Neural progenitor cell (in vitro differentiated cells): ENCODE data around the gene YPEL2. TPM values are rescaled to one million over a fixed set of nuclear protein-coding genes. Genes with fewer than 3 reads are reported as not detected.
"Not testable (repeated sequence)": the region's sequence is repeated elsewhere in the genome, so short reads cannot be mapped to it uniquely, and the experiment has no call there.

Experiments
- DNase-seq: peaks from one replicate; pipeline ENCODE4 v3.0.0-alpha.2; 2016; ENCODE audit warnings: low spot score
- H2AFZ ChIP-seq: fragments of 200-600 bp; sonication (generic); replicated peaks from 2 replicates; pipeline ENCODE4 v1.6.1; 2016; ENCODE audit warnings: antibody characterized with exemption
- H3F3A ChIP-seq: fragments of 200-600 bp; sonication (generic); 2 replicates; pipeline ENCODE4 v1.6.1; 2016; ENCODE audit warnings: antibody characterized with exemption, low read depth
- H3K27ac ChIP-seq: fragments of 200-600 bp; sonication (generic); 2 replicates; pipeline ENCODE4 v1.5.1; 2016; ENCODE audit warnings: mild to moderate bottlenecking
- H3K27me3 ChIP-seq: fragments of 200-600 bp; sonication (generic); 2 replicates; pipeline ENCODE4 v1.6.1; 2016; ENCODE audit warnings: mild to moderate bottlenecking, moderate library complexity
- H3K36me3 ChIP-seq: fragments of 200-600 bp; sonication (generic); 2 replicates; pipeline ENCODE4 v1.5.1; 2016
- H3K4me1 ChIP-seq: fragments of 200-600 bp; sonication (generic); 2 replicates; pipeline ENCODE4 v1.6.1; 2016; ENCODE audit warnings: mixed run types
- H3K4me2 ChIP-seq: fragments of 200-600 bp; sonication (generic); 2 replicates; pipeline ENCODE4 v1.6.1; 2016
- H3K4me3 ChIP-seq: fragments of 200-600 bp; sonication (generic); 2 replicates; pipeline ENCODE4 v1.5.1; 2016
- H3K79me2 ChIP-seq: fragments of 200-600 bp; sonication (generic); 2 replicates; pipeline ENCODE4 v1.6.1; 2016; ENCODE audit warnings: low read depth
- H3K9ac ChIP-seq: fragments of 200-600 bp; sonication (generic); 2 replicates; pipeline ENCODE4 v1.6.1; 2016
- H3K9me3 ChIP-seq: fragments of 200-600 bp; sonication (generic); 2 replicates; pipeline ENCODE4 v1.5.1; 2016; ENCODE audit warnings: low read depth
- H4K20me1 ChIP-seq: fragments of 200-600 bp; sonication (generic); 2 replicates; pipeline ENCODE4 v1.6.1; 2016; ENCODE audit warnings: low read depth
- H3K27ac Mint-ChIP-seq: 3 replicates; pipeline ENCODE4 v1.8.0; 2021; ENCODE audit warnings: mixed read lengths
- H3K27me3 Mint-ChIP-seq: 2 replicates; pipeline ENCODE4 v1.8.0; 2022; ENCODE audit warnings: low read depth, mild to moderate bottlenecking, inconsistent platforms, moderate library complexity, mixed read lengths; ENCODE audit not compliant: insufficient read depth
- H3K36me3 Mint-ChIP-seq: 3 replicates; pipeline ENCODE4 v1.8.0; 2021; ENCODE audit warnings: mixed read lengths
- H3K4me1 Mint-ChIP-seq: 3 replicates; pipeline ENCODE4 v1.8.0; 2021; ENCODE audit warnings: mixed read lengths
- H3K4me3 Mint-ChIP-seq: 3 replicates; pipeline ENCODE4 v1.8.0; 2021; ENCODE audit warnings: mild to moderate bottlenecking, moderate library complexity, mixed read lengths
- H3K9me3 Mint-ChIP-seq: 3 replicates; pipeline ENCODE4 v1.8.0; 2020; ENCODE audit warnings: mixed read lengths
- CTCF ChIP-seq: fragments of 200-600 bp; sonication (generic); IDR thresholded peaks from 2 replicates; pipeline ENCODE4 v1.5.1; 2017; ENCODE audit warnings: antibody characterized with exemption, mild to moderate bottlenecking
- EZH2 ChIP-seq: fragments of 200-600 bp; sonication (generic); IDR thresholded peaks from 2 replicates; pipeline ENCODE4 v1.6.1; 2017; ENCODE audit warnings: antibody characterized with exemption, mild to moderate bottlenecking, moderate library complexity
- EZH2phosphoT487 ChIP-seq: fragments of 200-600 bp; sonication (generic); IDR thresholded peaks from 2 replicates; pipeline ENCODE4 v1.6.1; 2017; ENCODE audit warnings: antibody characterized with exemption
- total RNA-seq: library from RNA; depleted of rRNA; stranded (reverse); fragments of >200 nt; gene quantifications from 2 replicates; pipeline ENCODE4 v1.2.3, GENCODE V29; 2015; ENCODE audit warnings: low replicate concordance

Gene YPEL2
- total RNA-seq, 1 donor from 2014 or later: 38.0 TPM

GRCh38 chr17:59392973-59393679, 61.7 kb downstream of the YPEL2 start:
- no peak overlapping the region for H3K27ac ChIP-seq
- H4K20me1 ChIP-seq: peaks cover under 1% of the 10 kb centered on the region
- no peaks in the 10 kb centered on the region for H3K4me1 ChIP-seq
- peaks cover 10% of the 10 kb centered on the region for H3K9me3 Mint-ChIP-seq
- TF ChIP-seq EZH2 (no peak), EZH2phosphoT487 (no peak), CTCF (no peak)
- no peaks in the 10 kb centered on the region for H3F3A ChIP-seq
- no peaks in the 10 kb centered on the region for H3K79me2 ChIP-seq
- no peak overlapping the region for H3K4me3 Mint-ChIP-seq
- no peaks in the 10 kb centered on the region for H3K36me3 ChIP-seq
- H3K36me3 Mint-ChIP-seq: peaks cover 24% of the 10 kb centered on the region
- no peak overlapping the region for H2AFZ ChIP-seq
- H3K9me3 ChIP-seq: no peaks in the 10 kb centered on the region
- H3K4me2 ChIP-seq: no peak overlapping the region
- no peak for DNase-seq
- no peaks in the 10 kb centered on the region for H3K27me3 ChIP-seq
- H3K9ac ChIP-seq: no peak overlapping the region
- H3K4me1 Mint-ChIP-seq: peaks cover 4% of the 10 kb centered on the region
- peaks cover 9% of the 10 kb centered on the region for H3K27me3 Mint-ChIP-seq
- H3K27ac Mint-ChIP-seq: no peak overlapping the region
- no peak overlapping the region for H3K4me3 ChIP-seq

DNA sequence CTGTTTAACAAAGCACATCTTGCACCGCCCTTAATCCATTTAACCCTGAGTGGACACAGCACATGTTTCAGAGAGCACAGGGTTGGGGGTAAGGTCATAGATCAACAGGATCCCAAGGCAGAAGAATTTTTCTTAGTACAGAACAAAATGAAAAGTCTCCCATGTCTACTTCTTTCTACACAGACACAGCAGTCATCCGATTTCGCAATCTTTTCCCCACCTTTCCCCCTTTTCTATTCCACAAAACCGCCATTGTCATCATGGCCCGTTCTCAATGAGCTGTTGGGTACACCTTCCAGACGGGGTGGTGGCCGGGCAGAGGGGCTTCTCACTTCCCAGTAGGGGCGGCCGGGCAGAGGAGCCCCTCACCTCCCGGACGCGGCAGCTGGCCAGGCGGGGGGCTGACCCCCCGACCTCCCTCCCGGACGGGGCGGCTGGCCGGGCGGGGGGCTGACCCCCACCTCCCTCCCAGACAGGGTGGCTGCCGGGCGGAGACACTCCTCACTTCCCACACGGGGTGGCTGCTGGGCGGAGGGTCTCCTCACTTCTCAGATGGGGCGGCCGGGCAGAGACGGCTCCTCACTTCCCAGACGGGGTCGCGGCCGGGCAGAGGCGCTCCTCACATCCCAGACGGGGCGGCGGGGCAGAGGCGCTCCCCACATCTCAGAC, 62.4 kb downstream of the YPEL2 start:
- not testable (repeated sequence) for H3K27ac ChIP-seq, DNase-seq, H3K4me2 ChIP-seq, H3K79me2 ChIP-seq, H3K27me3 Mint-ChIP-seq, H3K36me3 ChIP-seq, H3F3A ChIP-seq, H4K20me1 ChIP-seq, H3K4me3 Mint-ChIP-seq, H2AFZ ChIP-seq, H3K27me3 ChIP-seq, H3K4me3 ChIP-seq, H3K9me3 Mint-ChIP-seq, H3K27ac Mint-ChIP-seq, H3K9me3 ChIP-seq, H3K4me1 ChIP-seq, H3K9ac ChIP-seq, H3K4me1 Mint-ChIP-seq
- peaks cover 30% of the 10 kb centered on the region for H3K36me3 Mint-ChIP-seq

- no peak overlapping the region for H3K4me3 ChIP-seq
- no peak overlapping the region for H2AFZ ChIP-seq
- H3K4me2 ChIP-seq: no peak overlapping the region
- H3K27ac ChIP-seq: no peak overlapping the region
- peaks cover 25% of the 10 kb centered on the region for H3K4me1 Mint-ChIP-seq
- H3K36me3 ChIP-seq: no peaks in the 10 kb centered on the region
- no peak overlapping the region for H3K4me3 Mint-ChIP-seq
- no peak overlapping the region for H3K27ac Mint-ChIP-seq
- no peaks in the 10 kb centered on the region for H3K27me3 ChIP-seq
- H3K9ac ChIP-seq: no peak overlapping the region
- H3K4me1 ChIP-seq: no peaks in the 10 kb centered on the region
- TF ChIP-seq CTCF (no peak), EZH2phosphoT487 (no peak), EZH2 (no peak)
- H4K20me1 ChIP-seq: no peaks in the 10 kb centered on the region
- H3K36me3 Mint-ChIP-seq: peaks cover 29% of the 10 kb centered on the region
- peaks cover 10% of the 10 kb centered on the region for H3K9me3 Mint-ChIP-seq
- peaks cover 8% of the 10 kb centered on the region for H3K27me3 Mint-ChIP-seq
- no peak for DNase-seq
- H3K79me2 ChIP-seq: no peaks in the 10 kb centered on the region
- no peaks in the 10 kb centered on the region for H3F3A ChIP-seq
- H3K9me3 ChIP-seq: no peaks in the 10 kb centered on the region
These were observed 64.8 kb downstream of the YPEL2 start for GRCh38 chr17:59396134-59396826.
